NCI-H2029 (cell line): ENCODE measurements around the gene AK3.

Experiments
- DNase-seq: peaks from one replicate; lab custom pipeline; 2025; lab: John Stamatoyannopoulos, UW

AK3 gene

GRCh38 chr9:4746278-4747030 lies 5.5 kb upstream of the AK3 start:
- DNase-seq = no peak

- no peak for DNase-seq
Measured at GRCh38 chr9:4743131-4743875, 2.3 kb upstream of the AK3 start.

- no peak for DNase-seq
Measured at GRCh38 chr9:4742246-4742645, 1.2 kb upstream of the AK3 start.

GRCh38 chr9:4741365-4742089 lies 525 bp upstream of the AK3 start:
- no peak for DNase-seq

- DNase-seq = no peak
Measured at GRCh38 chr9:4740388-4740637, 689 bp downstream of the AK3 start.

GRCh38 chr9:4739587-4740387 lies 1.2 kb downstream of the AK3 start:
- no peak for DNase-seq

- DNase-seq = no peak
Measured at GRCh38 chr9:4738866-4739586, 2.0 kb downstream of the AK3 start.

- no peak for DNase-seq
Measured at GRCh38 chr9:4734150-4734549, 6.9 kb downstream of the AK3 start.

GRCh38 chr9:4732890-4733289 lies 8.1 kb downstream of the AK3 start:
- DNase-seq = no peak

GRCh38 chr9:4727593-4727992 lies 13.4 kb downstream of the AK3 start:
- no peak for DNase-seq

GRCh38 chr9:4725706-4726442 lies 15.1 kb downstream of the AK3 start:
- DNase-seq = no peak

- no peak for DNase-seq
Measured at GRCh38 chr9:4721736-4722135, 19.3 kb downstream of the AK3 start.

- DNase-seq = no peak
Measured at GRCh38 chr9:4718911-4719310, 22.1 kb downstream of the AK3 start.

GRCh38 chr9:4717815-4718214 lies 23.2 kb downstream of the AK3 start:
- DNase-seq = no peak

GRCh38 chr9:4716163-4716562 lies 24.8 kb downstream of the AK3 start:
- DNase-seq = no peak

GRCh38 chr9:4714266-4715016 lies 26.6 kb downstream of the AK3 start:
- DNase-seq = no peak

GRCh38 chr9:4713849-4714248 lies 27.2 kb downstream of the AK3 start:
- no peak for DNase-seq

GRCh38 chr9:4709380-4709779 lies 31.6 kb downstream of the AK3 start:
- DNase-seq = no peak

- DNase-seq = no peak
Measured at GRCh38 chr9:4706971-4707622, 33.9 kb downstream of the AK3 start.

GRCh38 chr9:4706021-4706420 lies 35.0 kb downstream of the AK3 start:
- DNase-seq = no peak
